ENCODE results near the gene METTL24. TPM values are rescaled to one million over a fixed set of nuclear protein-coding genes. Genes with fewer than 3 reads are reported as not detected.
"Not testable (repeated sequence)": the region's sequence is repeated elsewhere in the genome, so short reads cannot be mapped to it uniquely, and the experiment has no call there.

METTL24 gene
- total RNA-seq, 1 experiment from 2014 or later: not detected

DNA sequence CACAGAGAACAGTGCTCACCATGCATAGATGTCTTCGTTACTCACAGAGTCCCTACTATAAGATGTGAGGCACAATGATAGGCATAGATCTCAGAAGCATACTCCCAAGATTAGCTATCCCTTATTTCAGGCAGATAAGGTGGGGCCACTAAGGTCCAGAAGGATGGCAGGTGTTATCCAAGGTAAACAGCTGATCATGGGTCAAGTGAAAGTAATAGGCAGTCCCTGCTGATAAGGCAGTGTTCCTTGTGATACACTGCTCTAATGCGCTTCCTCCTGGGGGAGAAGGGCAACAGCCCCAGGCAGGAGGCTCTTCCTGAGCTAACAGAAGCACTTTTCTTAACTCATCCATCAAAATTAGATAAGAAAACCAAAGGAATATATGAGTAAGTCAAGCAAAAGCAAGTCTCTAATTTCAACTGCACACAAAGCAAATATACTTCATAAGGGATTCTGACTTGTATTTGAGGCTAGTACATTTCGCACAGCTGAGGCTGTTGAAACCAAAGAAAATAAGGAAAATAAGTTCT lies 42.2 kb downstream of the METTL24 start:
- no peak for DNase-seq (ENCODE audit: low spot score)

DNA sequence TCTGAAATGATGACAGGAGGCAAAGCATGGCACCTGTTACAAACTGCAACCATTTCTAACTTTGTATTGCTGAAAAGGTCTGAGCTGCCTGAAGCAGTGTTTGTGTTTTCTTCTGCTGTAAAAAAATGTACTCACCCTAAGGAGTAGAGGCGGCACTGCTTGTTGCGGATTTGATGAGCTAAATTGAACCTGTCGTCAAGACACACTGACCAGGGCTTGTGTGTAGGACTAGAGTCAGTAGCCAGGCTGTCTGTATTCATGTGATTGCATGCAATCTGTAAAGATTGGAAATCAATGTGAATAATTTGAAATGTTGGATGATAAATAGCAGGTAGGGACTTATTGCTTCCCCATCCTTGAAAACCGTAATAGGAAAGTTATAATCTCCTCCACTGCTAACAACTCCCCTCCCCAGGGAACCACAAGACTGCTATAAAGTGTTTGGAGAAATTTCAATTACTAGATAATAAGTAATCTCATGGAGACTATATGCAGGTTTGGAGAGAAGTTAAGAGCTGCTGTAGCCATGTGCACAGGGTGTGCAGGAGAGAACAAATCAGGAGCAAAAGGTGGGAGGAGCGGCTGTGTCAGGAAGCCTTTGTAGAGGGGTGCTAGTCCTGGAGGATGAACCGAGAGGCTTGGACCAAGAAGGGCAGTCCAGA lies 42.8 kb downstream of the METTL24 start:
- DNase-seq (ENCODE audit: low spot score): no peak

DNA sequence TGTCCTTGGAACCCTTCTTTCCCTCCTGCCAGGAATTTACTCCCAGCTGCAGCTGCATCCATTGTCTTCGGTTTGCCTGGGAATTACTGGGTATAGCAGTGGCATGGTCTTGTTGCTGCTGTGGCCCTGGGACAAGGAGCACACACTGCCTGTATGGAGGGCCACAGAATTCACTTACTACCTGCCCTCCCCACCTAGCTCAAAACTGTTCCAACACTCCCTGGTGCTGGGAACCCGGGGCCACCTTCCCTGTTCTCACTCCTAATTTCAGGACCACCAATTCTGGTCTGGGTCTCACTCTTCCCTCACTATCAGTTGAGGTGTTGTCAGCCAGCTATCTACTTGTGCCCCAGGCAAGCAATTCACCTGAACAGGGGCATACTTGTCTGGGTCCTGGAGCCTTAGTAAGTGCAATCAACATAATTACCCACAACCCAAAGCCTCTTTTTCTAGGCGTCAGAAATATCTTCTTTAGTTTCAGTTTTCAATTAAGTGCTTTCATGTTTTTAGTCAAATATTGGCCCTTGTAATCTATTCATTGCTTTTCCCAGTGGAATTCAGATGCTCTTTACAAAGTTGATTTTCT lies 47.2 kb downstream of the METTL24 start:
- DNase-seq (ENCODE audit: low spot score): no peak

- DNase-seq (ENCODE audit: low spot score): not testable (repeated sequence)
Observed at GRCh38 chr6:110309432-110309831, 48.7 kb downstream of the METTL24 start.

GRCh38 chr6:110307368-110307767 lies 50.8 kb downstream of the METTL24 start:
- no peak for DNase-seq (ENCODE audit: low spot score)

GRCh38 chr6:110305832-110306231 lies 52.3 kb downstream of the METTL24 start:
- not testable (repeated sequence) for DNase-seq (ENCODE audit: low spot score)

GRCh38 chr6:110303692-110304091 lies 54.5 kb downstream of the METTL24 start:
- DNase-seq (ENCODE audit: low spot score): not testable (repeated sequence)

- DNase-seq (ENCODE audit: low spot score): no peak
Observed at GRCh38 chr6:110298916-110299315, 59.2 kb downstream of the METTL24 start.

DNA sequence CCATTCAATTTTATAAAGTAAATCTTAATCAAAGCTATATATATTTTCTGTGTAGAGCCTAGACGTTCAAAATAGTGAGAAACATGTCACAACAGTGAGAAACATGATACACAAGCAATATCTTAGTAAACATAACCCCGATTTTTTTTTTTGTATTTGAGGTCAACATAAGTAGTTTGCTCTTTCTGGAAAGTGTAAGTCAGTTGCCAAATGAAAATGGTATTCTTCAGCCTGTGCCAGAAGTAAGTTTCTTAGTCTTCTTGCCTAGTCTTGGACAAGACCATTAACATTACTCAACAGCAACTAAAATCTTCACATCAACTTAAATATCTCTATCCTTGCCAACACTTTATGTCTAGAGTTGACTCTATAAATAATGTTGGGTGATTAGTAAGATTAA lies 59.7 kb downstream of the METTL24 start:
- DNase-seq (ENCODE audit: low spot score): no peak

DNA sequence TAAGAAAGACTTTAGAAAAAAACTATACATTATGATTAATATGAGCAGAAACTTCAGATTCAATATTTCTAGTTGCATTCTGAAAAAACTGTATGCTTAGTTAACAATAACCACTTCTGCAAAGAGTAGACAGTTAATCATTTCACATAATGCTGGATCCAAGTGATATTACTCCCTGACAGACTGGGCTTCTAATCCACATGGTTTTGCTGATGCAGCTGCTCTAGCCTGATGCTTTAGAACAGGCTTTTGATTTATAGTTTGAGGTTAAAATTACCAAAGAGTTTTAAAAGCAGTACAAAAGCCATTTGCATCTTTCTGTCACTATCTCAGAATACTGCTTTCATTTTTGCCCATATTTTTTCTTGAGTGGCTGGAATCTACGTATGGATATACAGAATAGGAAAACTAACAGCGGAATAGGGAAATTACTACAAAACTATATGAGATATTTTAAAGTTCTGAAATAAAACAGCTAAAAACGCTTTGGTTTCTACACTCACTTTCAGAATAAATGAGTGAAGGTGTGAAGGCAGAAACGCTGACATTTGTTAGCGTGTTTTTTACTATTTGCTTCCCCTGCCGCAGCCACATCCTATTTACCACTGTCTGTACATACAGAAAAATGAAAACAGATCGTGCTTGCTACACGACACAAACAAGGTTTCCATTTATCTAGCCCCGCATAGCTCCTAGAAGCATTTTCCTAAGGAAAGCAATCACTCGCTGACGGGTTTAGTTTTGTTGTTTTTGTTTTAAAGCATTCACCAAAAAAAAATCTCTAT lies 61.7 kb downstream of the METTL24 start:
- DNase-seq (ENCODE audit: low spot score): no peak

- no peak for DNase-seq (ENCODE audit: low spot score)
Observed at GRCh38 chr6:110295451-110296165, 62.5 kb downstream of the METTL24 start.

GRCh38 chr6:110287462-110288341 lies 70.4 kb downstream of the METTL24 start:
- DNase-seq (ENCODE audit: low spot score): peak; percentile 5

- no peak for DNase-seq (ENCODE audit: low spot score)
Observed at GRCh38 chr6:110285306-110286060, 72.7 kb downstream of the METTL24 start.

DNA sequence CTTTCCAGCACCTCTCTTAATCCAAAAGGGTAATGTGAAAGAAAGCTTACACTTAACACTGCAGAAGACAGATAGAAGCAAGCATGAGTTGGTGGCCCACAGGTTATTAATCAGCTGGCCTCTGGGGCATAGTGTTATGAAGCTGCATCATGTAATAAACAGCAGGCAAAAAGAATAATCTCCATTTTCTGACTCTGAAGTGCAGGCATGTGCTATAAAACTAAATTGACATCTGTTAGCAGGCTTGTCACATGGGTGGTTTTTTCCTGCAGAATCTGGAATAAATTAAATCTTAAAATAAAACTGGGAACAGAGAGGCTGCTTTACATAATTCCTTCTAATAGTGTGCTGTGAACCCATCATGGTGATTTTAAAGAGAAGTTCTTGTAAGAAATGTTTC lies 73.3 kb downstream of the METTL24 start:
- DNase-seq (ENCODE audit: low spot score): no peak

DNA sequence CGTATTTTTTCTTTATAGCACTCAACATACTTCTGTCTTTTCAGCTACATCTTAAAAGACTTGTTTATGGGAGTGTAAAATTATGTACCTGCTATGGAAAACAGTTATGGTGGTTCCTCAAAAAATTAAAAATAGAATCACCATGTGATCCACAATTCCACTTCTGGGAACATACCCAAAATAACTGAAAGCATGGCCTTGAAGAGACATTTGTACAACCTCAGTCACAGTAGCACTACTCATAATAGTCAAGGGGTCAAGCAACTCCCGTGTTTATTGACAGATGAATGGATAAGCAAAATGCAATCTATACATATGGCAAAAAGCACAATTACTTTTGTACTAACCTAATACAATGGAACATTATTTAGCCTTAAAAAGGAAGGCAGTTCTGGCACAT lies 74.5 kb downstream of the METTL24 start:
- no peak for DNase-seq (ENCODE audit: low spot score)

- DNase-seq (ENCODE audit: low spot score): no peak
Observed at GRCh38 chr6:110282412-110282811, 75.7 kb downstream of the METTL24 start.

GRCh38 chr6:110277100-110277665 lies 81.0 kb downstream of the METTL24 start:
- DNase-seq (ENCODE audit: low spot score): no peak

DNA sequence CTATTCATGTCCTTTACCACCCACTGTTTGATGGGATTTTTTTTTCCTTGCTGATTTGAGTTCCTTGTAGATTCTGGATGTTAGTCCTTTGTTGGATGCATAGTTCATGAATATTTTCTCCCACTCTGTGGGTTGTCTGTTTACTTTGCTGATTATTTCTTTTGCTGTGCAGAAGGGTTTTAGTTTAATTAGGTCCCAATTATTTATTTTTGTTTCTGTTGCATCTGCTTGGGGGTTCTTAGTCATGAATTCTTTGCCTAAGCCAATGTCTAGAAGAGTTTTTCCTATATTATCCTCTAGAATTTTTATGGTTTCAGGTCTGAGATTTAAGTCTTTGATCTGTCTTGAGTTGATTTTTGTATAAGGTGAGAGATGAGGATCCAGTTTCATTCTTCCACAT lies 85.4 kb downstream of the METTL24 start:
- not testable (repeated sequence) for DNase-seq (ENCODE audit: low spot score)

DNA sequence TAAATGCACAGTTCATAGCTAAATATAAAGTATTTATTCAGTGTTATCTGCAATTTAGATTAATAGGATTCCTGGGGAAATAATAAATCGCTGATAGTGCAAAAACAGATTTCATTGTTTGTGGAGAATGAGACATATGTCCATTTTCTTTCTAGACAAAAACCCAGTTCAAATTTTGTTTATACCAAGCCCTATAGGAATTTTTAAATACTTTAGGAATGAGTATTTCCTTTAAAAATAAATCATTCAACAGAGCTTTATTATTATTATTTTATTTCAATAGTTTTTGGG lies 86.5 kb downstream of the METTL24 start:
- DNase-seq (ENCODE audit: low spot score): no peak

DNA sequence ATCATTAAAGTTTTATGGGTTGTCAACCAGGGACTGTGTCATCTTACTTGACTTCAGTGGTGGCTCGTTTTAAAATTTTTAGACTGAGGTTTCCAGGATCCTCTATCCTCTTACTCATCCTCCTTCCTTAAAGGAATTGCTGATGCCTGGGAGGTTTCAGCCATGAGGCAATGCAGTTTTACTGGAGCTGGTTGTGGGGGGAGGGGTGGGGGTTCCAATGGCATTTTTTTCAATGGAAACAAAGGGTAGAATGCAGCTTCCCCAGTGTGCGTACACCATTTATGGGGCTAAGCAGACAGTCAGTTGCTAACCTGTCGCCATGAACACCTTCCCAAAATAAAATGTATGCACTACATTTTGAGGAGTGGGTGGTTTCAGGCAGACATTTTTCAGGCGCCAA lies 88.0 kb downstream of the METTL24 start:
- no peak for DNase-seq (ENCODE audit: low spot score)

All from HT-29 (cell line).